Measurements from ENCODE around the gene HNRNPUL2. TPM values are rescaled to one million over a fixed set of nuclear protein-coding genes. Genes with fewer than 3 reads are reported as not detected.
A peak's percentile ranks its signal among the peaks of the same experiment; 100 is the strongest.

The HNRNPUL2 gene
- total RNA-seq, 1 donor from 2014 or later: 30.9 TPM

DNA sequence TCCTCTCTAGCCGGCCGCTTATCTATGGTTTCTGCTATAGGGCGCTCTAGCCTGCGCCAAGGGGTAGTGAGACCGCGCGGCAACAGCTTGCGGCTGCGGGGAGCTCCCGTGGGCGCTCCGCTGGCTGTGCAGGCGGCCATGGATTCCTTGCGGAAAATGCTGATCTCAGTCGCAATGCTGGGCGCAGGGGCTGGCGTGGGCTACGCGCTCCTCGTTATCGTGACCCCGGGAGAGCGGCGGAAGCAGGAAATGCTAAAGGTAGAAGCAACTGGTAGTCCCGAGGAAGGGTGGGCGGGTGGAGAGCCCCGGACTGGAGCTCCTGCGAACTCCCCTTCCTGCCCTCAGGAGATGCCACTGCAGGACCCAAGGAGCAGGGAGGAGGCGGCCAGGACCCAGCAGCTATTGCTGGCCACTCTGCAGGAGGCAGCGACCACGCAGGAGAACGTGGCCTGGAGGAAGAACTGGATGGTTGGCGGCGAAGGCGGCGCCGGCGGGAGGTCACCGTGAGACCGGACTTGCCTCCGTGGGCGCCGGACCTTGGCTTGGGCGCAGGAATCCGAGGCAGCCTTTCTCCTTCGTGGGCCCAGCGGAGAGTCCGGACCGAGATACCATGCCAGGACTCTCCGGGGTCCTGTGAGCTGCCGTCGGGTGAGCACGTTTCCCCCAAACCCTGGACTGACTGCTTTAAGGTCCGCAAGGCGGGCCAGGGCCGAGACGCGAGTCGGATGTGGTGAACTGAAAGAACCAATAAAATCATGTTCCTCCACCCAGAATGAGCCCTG is 55.5 kb downstream of the HNRNPUL2 start, which contains the start of the genes LBHD1 and UQCC3:
Gene LBHD1, minus strand, starts transcription at position 660 of the 782 bp plus-strand sequence. CDS start 2,236 bp downstream, outside the sequence.
Gene UQCC3, plus strand, starts transcription at position 66 of the 782 bp plus-strand sequence. Its CDS starts 73 bp downstream, at position 139.
- TF ChIP-seq EZH2 (IDR thresholded peaks at IDR 0.05) (no peak), EZH2phosphoT487 (IDR thresholded peaks at IDR 0.05) (no peak)
- TF ChIP-seq, protein P1, sequence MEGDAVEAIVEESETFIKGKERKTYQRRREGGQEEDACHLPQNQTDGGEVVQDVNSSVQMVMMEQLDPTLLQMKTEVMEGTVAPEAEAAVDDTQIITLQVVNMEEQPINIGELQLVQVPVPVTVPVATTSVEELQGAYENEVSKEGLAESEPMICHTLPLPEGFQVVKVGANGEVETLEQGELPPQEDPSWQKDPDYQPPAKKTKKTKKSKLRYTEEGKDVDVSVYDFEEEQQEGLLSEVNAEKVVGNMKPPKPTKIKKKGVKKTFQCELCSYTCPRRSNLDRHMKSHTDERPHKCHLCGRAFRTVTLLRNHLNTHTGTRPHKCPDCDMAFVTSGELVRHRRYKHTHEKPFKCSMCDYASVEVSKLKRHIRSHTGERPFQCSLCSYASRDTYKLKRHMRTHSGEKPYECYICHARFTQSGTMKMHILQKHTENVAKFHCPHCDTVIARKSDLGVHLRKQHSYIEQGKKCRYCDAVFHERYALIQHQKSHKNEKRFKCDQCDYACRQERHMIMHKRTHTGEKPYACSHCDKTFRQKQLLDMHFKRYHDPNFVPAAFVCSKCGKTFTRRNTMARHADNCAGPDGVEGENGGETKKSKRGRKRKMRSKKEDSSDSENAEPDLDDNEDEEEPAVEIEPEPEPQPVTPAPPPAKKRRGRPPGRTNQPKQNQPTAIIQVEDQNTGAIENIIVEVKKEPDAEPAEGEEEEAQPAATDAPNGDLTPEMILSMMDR (IDR thresholded peaks at IDR 0.05): no peak
- Mint-ChIP-seq H3K36me3 (peaks cover 13% of the 10 kb centered on the region), H3K4me3 (peak within 1 kb of the TSS; percentile 100), H3K27me3 (ENCODE audit: insufficient read depth, low read depth) (no peaks in the 10 kb centered on the region), H3K27ac (peak within 1 kb of the TSS; percentile 99), H3K4me1 (peaks cover 30% of the 10 kb centered on the region), H3K9me3 (no peaks in the 10 kb centered on the region)
- peaks cover 6% of the 10 kb centered on the region for H3K4me1 ChIP-seq
- peak; percentile 95 for DNase-seq (ENCODE audit: low spot score)
- peaks cover 73% of the 10 kb centered on the region for H3F3A ChIP-seq (ENCODE audit: low read depth)
- peak within 1 kb of the TSS; percentile 85 for H3K4me3 ChIP-seq
- no peaks in the 10 kb centered on the region for H3K9me3 ChIP-seq (ENCODE audit: low read depth)
- peaks cover 6% of the 10 kb centered on the region for H4K20me1 ChIP-seq (ENCODE audit: low read depth)
- H3K27ac ChIP-seq: peak within 1 kb of the TSS; percentile 23
- H3K79me2 ChIP-seq (ENCODE audit: low read depth): peaks cover 41% of the 10 kb centered on the region
- H2AFZ ChIP-seq (replicated peaks): peak within 1 kb of the TSS; percentile 84
- H3K27me3 ChIP-seq: no peaks in the 10 kb centered on the region
- H3K36me3 ChIP-seq: no peaks in the 10 kb centered on the region
- H3K4me2 ChIP-seq: peak within 1 kb of the TSS; percentile 97
- peak within 1 kb of the TSS; percentile 70 for H3K9ac ChIP-seq

DNA sequence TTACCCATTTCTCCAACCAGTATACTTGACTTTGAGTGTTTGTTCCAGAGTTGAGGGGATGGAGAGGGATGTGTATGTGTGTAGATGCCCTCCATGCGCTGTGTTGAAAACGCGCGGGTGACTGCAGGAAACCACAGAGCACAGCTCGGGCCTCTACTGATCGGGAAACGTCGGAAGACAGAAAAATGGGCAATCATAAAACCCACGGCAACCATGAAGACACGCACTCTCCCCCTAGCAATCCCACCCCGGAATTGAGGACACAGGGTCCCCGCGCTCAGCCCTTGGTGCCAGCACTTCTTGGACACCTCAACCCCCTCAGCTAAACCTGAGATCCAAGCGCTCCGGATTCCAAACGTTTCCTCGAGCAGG is 56.0 kb downstream of the HNRNPUL2 start:
- no peak for DNase-seq (ENCODE audit: low spot score)
- H3F3A ChIP-seq (ENCODE audit: low read depth): peaks cover 77% of the 10 kb centered on the region
- H3K9me3 Mint-ChIP-seq: no peaks in the 10 kb centered on the region
- H3K36me3 Mint-ChIP-seq: peaks cover 12% of the 10 kb centered on the region
- no peaks in the 10 kb centered on the region for H3K27me3 ChIP-seq
- no peaks in the 10 kb centered on the region for H3K9me3 ChIP-seq (ENCODE audit: low read depth)
- H3K4me1 Mint-ChIP-seq: peaks cover 34% of the 10 kb centered on the region
- peaks cover 47% of the 10 kb centered on the region for H3K79me2 ChIP-seq (ENCODE audit: low read depth)
- peak overlapping the region; percentile 70 for H3K9ac ChIP-seq
- H4K20me1 ChIP-seq (ENCODE audit: low read depth): peaks cover 12% of the 10 kb centered on the region
- peaks cover 2% of the 10 kb centered on the region for H3K27me3 Mint-ChIP-seq (ENCODE audit: insufficient read depth, low read depth)
- H2AFZ ChIP-seq (replicated peaks): peak overlapping the region; percentile 84
- peak overlapping the region; percentile 99 for H3K27ac Mint-ChIP-seq
- peak overlapping the region; percentile 100 for H3K4me3 Mint-ChIP-seq
- no peaks in the 10 kb centered on the region for H3K36me3 ChIP-seq
- peak overlapping the region; percentile 85 for H3K4me3 ChIP-seq
- peak overlapping the region; percentile 97 for H3K4me2 ChIP-seq
- TF ChIP-seq EZH2 (IDR thresholded peaks at IDR 0.05): no peak
- no peak for TF ChIP-seq EZH2phosphoT487 (IDR thresholded peaks at IDR 0.05)
- TF ChIP-seq, protein P1 (IDR thresholded peaks at IDR 0.05): no peak
- H3K4me1 ChIP-seq: peaks cover 11% of the 10 kb centered on the region
- H3K27ac ChIP-seq: peak overlapping the region; percentile 23

DNA sequence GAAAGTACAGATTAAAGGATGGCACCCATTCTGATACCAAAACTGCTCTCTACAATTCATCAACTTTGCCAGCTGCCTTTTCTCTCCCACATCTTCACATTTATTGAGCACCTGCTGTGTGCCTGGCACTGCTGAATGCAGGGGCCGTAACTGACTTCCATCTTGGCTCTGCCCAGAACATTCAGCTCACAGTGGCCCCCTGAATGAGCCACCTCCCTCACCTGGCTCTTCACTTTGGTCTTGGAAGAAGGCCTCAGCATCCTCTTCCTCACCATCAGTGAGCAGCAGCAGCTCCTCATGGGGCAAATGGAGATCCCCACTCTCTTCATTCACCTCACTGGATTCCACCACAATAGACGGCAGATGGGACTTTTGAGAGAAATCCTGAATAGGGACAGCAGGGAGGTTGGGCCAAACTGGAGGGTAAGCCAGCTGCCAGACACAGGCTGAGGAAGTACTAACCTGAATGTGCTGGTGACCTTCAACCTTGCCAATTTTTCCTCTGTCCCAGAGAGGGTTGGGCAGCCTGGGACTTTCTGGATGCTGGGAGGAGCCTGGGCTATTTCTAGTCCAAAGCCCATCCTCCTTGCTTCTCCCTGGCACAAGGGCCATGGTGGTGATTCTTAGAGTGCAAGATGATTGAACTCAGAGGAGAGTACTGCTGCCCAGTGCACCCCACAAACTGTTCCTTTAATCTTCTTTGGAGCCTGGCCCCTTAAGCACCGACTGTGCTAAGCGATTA is 57.7 kb downstream of the HNRNPUL2 start:
- H3K79me2 ChIP-seq (ENCODE audit: low read depth): peaks cover 58% of the 10 kb centered on the region
- peaks cover 17% of the 10 kb centered on the region for H4K20me1 ChIP-seq (ENCODE audit: low read depth)
- DNase-seq (ENCODE audit: low spot score): peak; percentile 34
- H3K4me3 ChIP-seq: no peak overlapping the region
- peak overlapping the region; percentile 35 for H3K27ac Mint-ChIP-seq
- no peaks in the 10 kb centered on the region for H3K27me3 ChIP-seq
- no peaks in the 10 kb centered on the region for H3K36me3 ChIP-seq
- H3K4me1 Mint-ChIP-seq: peaks cover 37% of the 10 kb centered on the region
- peaks cover 7% of the 10 kb centered on the region for H3K36me3 Mint-ChIP-seq
- H3K9ac ChIP-seq: no peak overlapping the region
- no peaks in the 10 kb centered on the region for H3K9me3 Mint-ChIP-seq
- peak overlapping the region; percentile 66 for H3K27ac ChIP-seq
- H2AFZ ChIP-seq (replicated peaks): no peak overlapping the region
- TF ChIP-seq EZH2 (IDR thresholded peaks at IDR 0.05) (no peak), EZH2phosphoT487 (IDR thresholded peaks at IDR 0.05) (no peak)
- TF ChIP-seq, protein P1 (IDR thresholded peaks at IDR 0.05): no peak
- H3K4me1 ChIP-seq: peaks cover 14% of the 10 kb centered on the region
- H3K4me2 ChIP-seq: no peak overlapping the region
- H3K9me3 ChIP-seq (ENCODE audit: low read depth): no peaks in the 10 kb centered on the region
- peak overlapping the region; percentile 100 for H3K4me3 Mint-ChIP-seq
- H3K27me3 Mint-ChIP-seq (ENCODE audit: insufficient read depth, low read depth): peaks cover 5% of the 10 kb centered on the region
- peaks cover 81% of the 10 kb centered on the region for H3F3A ChIP-seq (ENCODE audit: low read depth)

Data from neural progenitor cell (in vitro differentiated cells).